Measurements from ENCODE around the gene EPHB1. TPM values are rescaled to one million over a fixed set of nuclear protein-coding genes. Genes with fewer than 3 reads are reported as not detected.

Gene EPHB1
- polyA plus RNA-seq, 1 experiment = 0.11 TPM

DNA sequence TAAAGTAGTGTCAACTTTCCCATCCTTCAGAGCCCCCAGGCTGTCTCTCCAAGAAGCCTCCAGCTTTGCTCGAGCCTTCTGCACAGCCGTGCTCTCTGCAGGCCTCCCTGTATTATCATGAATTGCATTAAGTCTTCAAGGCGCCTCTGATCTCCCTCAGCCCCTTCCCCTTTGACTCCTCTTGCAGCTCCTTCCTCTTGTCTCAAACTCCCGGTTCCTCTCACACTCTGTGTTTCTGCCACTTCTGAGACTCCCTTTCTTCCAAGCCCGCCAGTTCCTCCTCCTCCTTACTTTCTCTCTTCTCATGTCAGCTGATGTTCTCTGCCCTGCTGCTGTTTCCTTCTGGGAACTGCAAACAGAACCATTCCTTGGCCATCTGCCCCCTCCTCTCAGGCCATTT, 418.8 kb downstream of the EPHB1 start:
- ChIA-PET CTCF (no interaction called here), POLR2A (no interaction called here)
- Histone ChIP-seq H3K27me3 (ENCODE audit: control insufficient read depth, insufficient read depth, low read length) (no peaks in the 10 kb centered on the region), H3K27ac (ENCODE audit: low read depth, low read length) (no peak overlapping the region), H3K4me3 (ENCODE audit: low read depth, low read length) (no peak overlapping the region), H3K9me3 (ENCODE audit: control insufficient read depth, insufficient read depth, low read length) (no peaks in the 10 kb centered on the region)
- TF ChIP-seq, protein P1, sequence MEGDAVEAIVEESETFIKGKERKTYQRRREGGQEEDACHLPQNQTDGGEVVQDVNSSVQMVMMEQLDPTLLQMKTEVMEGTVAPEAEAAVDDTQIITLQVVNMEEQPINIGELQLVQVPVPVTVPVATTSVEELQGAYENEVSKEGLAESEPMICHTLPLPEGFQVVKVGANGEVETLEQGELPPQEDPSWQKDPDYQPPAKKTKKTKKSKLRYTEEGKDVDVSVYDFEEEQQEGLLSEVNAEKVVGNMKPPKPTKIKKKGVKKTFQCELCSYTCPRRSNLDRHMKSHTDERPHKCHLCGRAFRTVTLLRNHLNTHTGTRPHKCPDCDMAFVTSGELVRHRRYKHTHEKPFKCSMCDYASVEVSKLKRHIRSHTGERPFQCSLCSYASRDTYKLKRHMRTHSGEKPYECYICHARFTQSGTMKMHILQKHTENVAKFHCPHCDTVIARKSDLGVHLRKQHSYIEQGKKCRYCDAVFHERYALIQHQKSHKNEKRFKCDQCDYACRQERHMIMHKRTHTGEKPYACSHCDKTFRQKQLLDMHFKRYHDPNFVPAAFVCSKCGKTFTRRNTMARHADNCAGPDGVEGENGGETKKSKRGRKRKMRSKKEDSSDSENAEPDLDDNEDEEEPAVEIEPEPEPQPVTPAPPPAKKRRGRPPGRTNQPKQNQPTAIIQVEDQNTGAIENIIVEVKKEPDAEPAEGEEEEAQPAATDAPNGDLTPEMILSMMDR (IDR thresholded peaks at IDR 0.05; ENCODE audit: low read depth, low read length) = no peak
- DNase-seq (ENCODE audit: low read depth, low spot score) = no peak

DNA sequence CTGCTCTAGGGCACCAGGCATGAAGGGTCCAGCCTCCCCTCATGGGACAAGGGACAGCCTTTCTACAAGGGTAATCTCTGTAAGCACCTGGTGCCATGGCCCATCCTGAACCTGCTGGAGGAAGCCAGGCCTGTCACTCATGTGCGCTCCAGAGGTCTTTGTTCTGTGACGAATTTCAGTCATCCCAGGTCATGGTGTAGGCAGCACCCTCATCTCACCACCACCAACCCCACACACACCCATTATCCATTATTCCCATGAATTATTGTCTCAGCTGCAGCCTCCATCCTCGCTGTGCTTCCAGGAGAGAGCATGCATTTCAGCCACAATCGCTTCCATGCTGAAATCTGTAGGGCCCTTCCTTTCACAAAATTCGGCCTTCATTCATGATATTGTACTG, 419.3 kb downstream of the EPHB1 start:
- H3K4me3 ChIP-seq (ENCODE audit: low read depth, low read length) = no peak overlapping the region
- POLR2A ChIA-PET = no interaction called here
- H3K27me3 ChIP-seq (ENCODE audit: control insufficient read depth, insufficient read depth, low read length) = no peaks in the 10 kb centered on the region
- no peaks in the 10 kb centered on the region for H3K9me3 ChIP-seq (ENCODE audit: control insufficient read depth, insufficient read depth, low read length)
- TF ChIP-seq, protein P1 (IDR thresholded peaks at IDR 0.05; ENCODE audit: low read depth, low read length) = no peak
- DNase-seq (ENCODE audit: low read depth, low spot score) = no peak
- no peak overlapping the region for H3K27ac ChIP-seq (ENCODE audit: low read depth, low read length)
- CTCF ChIA-PET = no interaction called here

DNA sequence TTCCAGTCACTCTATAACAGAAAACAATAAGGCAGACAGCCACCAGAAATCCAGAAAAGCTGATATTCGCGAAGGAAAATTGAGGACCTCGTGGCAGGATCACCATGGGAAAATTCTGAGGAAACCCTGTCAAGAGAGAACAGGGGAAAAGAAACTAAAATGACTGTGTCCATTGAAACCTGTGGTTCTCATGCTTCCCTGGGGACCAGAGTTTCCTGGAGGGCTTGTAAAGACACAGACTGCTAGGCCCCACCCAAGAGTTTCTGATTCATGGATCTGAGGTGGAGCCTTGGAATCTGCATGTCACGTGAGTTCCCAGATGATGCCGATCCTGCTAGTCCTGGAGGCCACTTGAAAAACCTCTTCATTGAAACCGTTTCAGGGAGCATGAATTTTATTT, 420.5 kb downstream of the EPHB1 start:
- ChIA-PET CTCF (no interaction called here), POLR2A (no interaction called here)
- DNase-seq (ENCODE audit: low read depth, low spot score) = no peak
- TF ChIP-seq, protein P1 (IDR thresholded peaks at IDR 0.05; ENCODE audit: low read depth, low read length) = no peak
- no peaks in the 10 kb centered on the region for H3K27me3 ChIP-seq (ENCODE audit: control insufficient read depth, insufficient read depth, low read length)
- no peaks in the 10 kb centered on the region for H3K9me3 ChIP-seq (ENCODE audit: control insufficient read depth, insufficient read depth, low read length)
- no peak overlapping the region for H3K27ac ChIP-seq (ENCODE audit: low read depth, low read length)
- H3K4me3 ChIP-seq (ENCODE audit: low read depth, low read length) = no peak overlapping the region

DNA sequence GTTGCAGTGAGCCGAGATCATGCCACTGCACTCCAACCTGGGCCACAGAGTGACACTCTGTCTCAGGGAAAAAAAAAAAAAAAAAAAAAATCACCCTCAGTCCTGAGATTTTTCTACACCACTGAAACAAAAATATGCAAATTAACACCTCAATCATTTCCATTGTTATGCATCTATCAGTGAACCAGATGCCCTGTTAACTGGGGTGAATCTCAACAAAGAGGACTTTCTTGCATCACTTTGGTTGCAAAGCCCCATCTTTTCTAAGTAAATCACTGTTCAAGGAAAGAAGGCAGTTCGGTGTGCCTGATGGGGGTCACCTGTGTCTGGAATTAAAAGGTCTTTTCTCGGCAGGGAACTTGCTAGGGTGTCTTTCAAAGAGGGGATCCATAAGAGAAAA, 421.6 kb downstream of the EPHB1 start:
- TF ChIP-seq, protein P1 (IDR thresholded peaks at IDR 0.05; ENCODE audit: low read depth, low read length) = no peak
- no peaks in the 10 kb centered on the region for H3K9me3 ChIP-seq (ENCODE audit: control insufficient read depth, insufficient read depth, low read length)
- POLR2A ChIA-PET = no interaction called here
- DNase-seq (ENCODE audit: low read depth, low spot score) = no peak
- H3K4me3 ChIP-seq (ENCODE audit: low read depth, low read length) = no peak overlapping the region
- no peak overlapping the region for H3K27ac ChIP-seq (ENCODE audit: low read depth, low read length)
- no peaks in the 10 kb centered on the region for H3K27me3 ChIP-seq (ENCODE audit: control insufficient read depth, insufficient read depth, low read length)
- CTCF ChIA-PET = no interaction called here

DNA sequence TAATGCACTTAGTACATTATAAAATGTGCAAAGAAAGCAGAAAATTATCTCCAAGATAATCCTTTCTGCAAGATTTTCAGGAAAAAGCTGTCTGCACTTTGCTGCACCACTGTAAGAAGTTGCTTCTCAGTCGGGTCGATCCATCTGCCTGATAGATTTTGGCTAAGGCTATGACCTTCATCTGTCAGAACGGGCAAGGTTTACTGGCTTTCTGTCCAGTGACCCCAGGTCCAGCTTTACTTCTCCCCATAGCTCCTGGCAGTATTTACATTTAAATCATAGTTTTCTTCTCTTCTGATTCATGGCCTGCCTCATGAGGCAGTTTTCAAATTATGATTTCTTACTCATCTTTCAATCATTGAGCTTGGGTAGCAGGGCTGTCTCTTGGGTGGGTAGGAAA, 422.7 kb downstream of the EPHB1 start:
- H3K4me3 ChIP-seq (ENCODE audit: low read depth, low read length) = no peak overlapping the region
- ChIA-PET CTCF (no interaction called here), POLR2A (no interaction called here)
- TF ChIP-seq, protein P1 (IDR thresholded peaks at IDR 0.05; ENCODE audit: low read depth, low read length) = no peak
- no peaks in the 10 kb centered on the region for H3K27me3 ChIP-seq (ENCODE audit: control insufficient read depth, insufficient read depth, low read length)
- DNase-seq (ENCODE audit: low read depth, low spot score) = no peak
- H3K27ac ChIP-seq (ENCODE audit: low read depth, low read length) = no peak overlapping the region
- H3K9me3 ChIP-seq (ENCODE audit: control insufficient read depth, insufficient read depth, low read length) = no peaks in the 10 kb centered on the region
